ENCODE measurements around the gene TSPAN18.

The TSPAN18 gene

DNA sequence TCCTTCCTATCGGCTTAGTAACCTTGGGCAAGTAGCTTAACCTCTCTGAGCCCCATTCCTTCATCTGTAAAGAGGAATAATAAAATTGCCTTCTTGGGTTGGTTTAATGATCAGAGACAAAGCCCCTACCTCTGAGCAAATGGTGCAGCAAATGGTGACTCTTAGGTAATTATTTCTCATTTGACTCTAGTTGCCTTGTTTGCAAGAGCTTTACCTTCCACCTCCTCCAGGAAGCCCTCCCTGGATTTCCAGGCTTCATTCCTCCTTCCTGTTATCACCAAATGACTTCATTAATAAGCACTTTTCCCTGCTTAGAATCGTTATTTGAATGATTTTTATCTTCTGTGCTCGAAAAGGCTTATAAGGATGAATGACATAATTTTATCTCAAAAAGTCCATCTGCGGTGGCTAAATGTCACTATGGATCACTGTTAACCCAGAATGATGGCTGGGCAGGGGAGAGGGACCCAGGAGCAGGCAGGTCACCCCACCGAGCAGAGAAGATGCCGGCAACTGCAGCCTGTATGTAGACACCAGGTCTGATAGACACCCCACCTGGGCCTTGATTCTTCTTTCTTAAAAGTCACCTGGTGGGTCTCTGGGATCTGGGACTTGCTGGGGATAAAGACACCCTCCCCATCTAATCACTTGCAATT is 106.6 kb downstream of the TSPAN18 start:
- no peak for DNase-seq (ENCODE audit: low read depth, low spot score)
- Histone ChIP-seq H3K4me3 (no peak overlapping the region), H3K36me3 (ENCODE audit: insufficient read depth, low read length) (no peaks in the 10 kb centered on the region), H3K27ac (no peak overlapping the region), H3K9ac (ENCODE audit: insufficient read length) (no peak overlapping the region), H3K9me3 (ENCODE audit: low read depth, low read length) (no peaks in the 10 kb centered on the region; the same call in 1 of the 2 replicates)
- TF ChIP-seq FOXP2 (optimal IDR thresholded peaks at IDR 0.05; ENCODE audit: control extremely low read depth, extremely low read length, insufficient read depth) = no peak
- TF ChIP-seq POLR2AphosphoS5 (IDR thresholded peaks at IDR 0.05; ENCODE audit: borderline replicate concordance, low read depth, low read length) = no peak
- no peak for TF ChIP-seq EZH2 (IDR thresholded peaks at IDR 0.05)

DNA sequence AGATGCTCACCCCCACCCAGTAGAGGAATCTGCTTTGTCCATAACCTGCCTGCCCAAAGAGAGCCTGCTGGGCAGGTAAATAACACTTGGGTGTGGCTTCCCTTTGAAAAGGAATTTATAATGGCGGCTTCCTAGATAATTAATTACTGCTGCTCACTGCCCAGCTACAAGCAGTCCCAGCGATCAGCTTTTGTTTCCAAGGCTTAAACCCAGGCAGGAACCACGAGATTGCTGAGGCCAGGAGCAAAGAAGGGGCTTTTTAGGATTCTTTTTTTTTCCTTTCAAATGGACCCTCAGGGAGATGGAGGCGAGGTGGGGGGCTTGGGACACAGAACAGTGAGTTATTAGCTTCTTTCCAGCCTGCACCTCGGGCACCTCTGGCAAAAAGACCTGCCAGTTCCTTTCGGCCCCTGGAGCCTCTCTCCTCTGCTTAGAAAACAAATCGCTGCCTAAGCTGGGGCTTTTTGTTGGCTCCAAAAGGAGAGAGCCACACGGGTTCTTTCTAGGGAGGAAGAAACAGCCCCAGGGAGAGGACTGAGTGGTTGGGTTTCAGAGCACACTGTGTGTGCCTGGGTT is 107.2 kb downstream of the TSPAN18 start:
- Histone ChIP-seq H3K27ac (no peak overlapping the region), H3K9me3 (ENCODE audit: low read depth, low read length) (no peaks in the 10 kb centered on the region; the same call in 1 of the 2 replicates), H3K9ac (ENCODE audit: insufficient read length) (no peak overlapping the region)

GRCh38 chr11:44834846-44835245 is 108.1 kb downstream of the TSPAN18 start:
- Histone ChIP-seq H3K9ac (ENCODE audit: insufficient read length) (no peak overlapping the region), H3K36me3 (ENCODE audit: insufficient read depth, low read length) (no peaks in the 10 kb centered on the region), H3K4me3 (no peak overlapping the region), H3K9me3 (ENCODE audit: low read depth, low read length) (no peaks in the 10 kb centered on the region; the same call in 1 of the 2 replicates), H3K27ac (no peak overlapping the region)
- no peak for DNase-seq (ENCODE audit: low read depth, low spot score)
- TF ChIP-seq FOXP2 (optimal IDR thresholded peaks at IDR 0.05; ENCODE audit: control extremely low read depth, extremely low read length, insufficient read depth) (no peak), EZH2 (IDR thresholded peaks at IDR 0.05) (no peak), POLR2AphosphoS5 (IDR thresholded peaks at IDR 0.05; ENCODE audit: borderline replicate concordance, low read depth, low read length) (no peak)

More for the DNA sequence above, 107.2 kb downstream of the TSPAN18 start:
- Histone ChIP-seq H3K4me3 (no peak overlapping the region), H3K36me3 (ENCODE audit: insufficient read depth, low read length) (no peaks in the 10 kb centered on the region)
- no peak for TF ChIP-seq FOXP2 (optimal IDR thresholded peaks at IDR 0.05; ENCODE audit: control extremely low read depth, extremely low read length, insufficient read depth)
- no peak for TF ChIP-seq EZH2 (IDR thresholded peaks at IDR 0.05)
- TF ChIP-seq POLR2AphosphoS5 (IDR thresholded peaks at IDR 0.05; ENCODE audit: borderline replicate concordance, low read depth, low read length) = no peak
- no peak for DNase-seq (ENCODE audit: low read depth, low spot score)

DNA sequence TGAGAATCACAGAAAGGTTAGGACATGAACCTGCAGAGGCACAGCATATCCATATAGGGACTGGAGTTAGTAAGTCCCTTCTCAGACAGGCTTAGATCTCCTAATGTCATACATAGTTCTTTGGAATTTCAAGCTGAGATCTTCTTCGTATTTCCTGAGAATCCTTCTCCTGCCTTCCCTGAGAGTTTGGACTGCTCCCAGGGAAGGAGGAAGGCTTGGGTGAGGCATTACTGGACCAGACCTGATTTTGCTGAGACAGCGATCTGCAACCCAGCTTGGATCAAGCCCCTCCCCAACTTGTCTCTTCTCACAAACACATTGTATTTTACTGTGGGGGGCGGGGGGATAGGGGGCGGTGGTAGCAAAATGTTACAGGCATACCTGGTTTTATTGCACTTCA is 108.5 kb downstream of the TSPAN18 start:
- Histone ChIP-seq H3K36me3 (ENCODE audit: insufficient read depth, low read length) (no peaks in the 10 kb centered on the region), H3K9me3 (ENCODE audit: low read depth, low read length) (no peaks in the 10 kb centered on the region; the same call in 1 of the 2 replicates), H3K4me3 (no peak overlapping the region), H3K9ac (ENCODE audit: insufficient read length) (no peak overlapping the region), H3K27ac (no peak overlapping the region)
- TF ChIP-seq POLR2AphosphoS5 (IDR thresholded peaks at IDR 0.05; ENCODE audit: borderline replicate concordance, low read depth, low read length) = no peak
- no peak for TF ChIP-seq EZH2 (IDR thresholded peaks at IDR 0.05)
- TF ChIP-seq FOXP2 (optimal IDR thresholded peaks at IDR 0.05; ENCODE audit: control extremely low read depth, extremely low read length, insufficient read depth) = no peak
- DNase-seq (ENCODE audit: low read depth, low spot score) = no peak

- Histone ChIP-seq H3K27ac (no peak overlapping the region), H3K4me3 (no peak overlapping the region), H3K9me3 (ENCODE audit: low read depth, low read length) (no peaks in the 10 kb centered on the region; the same call in 1 of the 2 replicates), H3K9ac (ENCODE audit: insufficient read length) (no peak overlapping the region), H3K36me3 (ENCODE audit: insufficient read depth, low read length) (no peaks in the 10 kb centered on the region)
- no peak for DNase-seq (ENCODE audit: low read depth, low spot score)
- TF ChIP-seq EZH2 (IDR thresholded peaks at IDR 0.05) (no peak), POLR2AphosphoS5 (IDR thresholded peaks at IDR 0.05; ENCODE audit: borderline replicate concordance, low read depth, low read length) (no peak), FOXP2 (optimal IDR thresholded peaks at IDR 0.05; ENCODE audit: control extremely low read depth, extremely low read length, insufficient read depth) (no peak)
These were observed 109.2 kb downstream of the TSPAN18 start for GRCh38 chr11:44835938-44836337.

GRCh38 chr11:44837661-44838060 is 110.9 kb downstream of the TSPAN18 start:
- Histone ChIP-seq H3K9me3 (ENCODE audit: low read depth, low read length) (no peaks in the 10 kb centered on the region; the same call in 1 of the 2 replicates), H3K36me3 (ENCODE audit: insufficient read depth, low read length) (no peaks in the 10 kb centered on the region), H3K4me3 (no peak overlapping the region), H3K27ac (no peak overlapping the region), H3K9ac (ENCODE audit: insufficient read length) (no peak overlapping the region)
- TF ChIP-seq POLR2AphosphoS5 (IDR thresholded peaks at IDR 0.05; ENCODE audit: borderline replicate concordance, low read depth, low read length) (no peak), EZH2 (IDR thresholded peaks at IDR 0.05) (no peak), FOXP2 (optimal IDR thresholded peaks at IDR 0.05; ENCODE audit: control extremely low read depth, extremely low read length, insufficient read depth) (no peak)
- DNase-seq (ENCODE audit: low read depth, low spot score) = no peak

DNA sequence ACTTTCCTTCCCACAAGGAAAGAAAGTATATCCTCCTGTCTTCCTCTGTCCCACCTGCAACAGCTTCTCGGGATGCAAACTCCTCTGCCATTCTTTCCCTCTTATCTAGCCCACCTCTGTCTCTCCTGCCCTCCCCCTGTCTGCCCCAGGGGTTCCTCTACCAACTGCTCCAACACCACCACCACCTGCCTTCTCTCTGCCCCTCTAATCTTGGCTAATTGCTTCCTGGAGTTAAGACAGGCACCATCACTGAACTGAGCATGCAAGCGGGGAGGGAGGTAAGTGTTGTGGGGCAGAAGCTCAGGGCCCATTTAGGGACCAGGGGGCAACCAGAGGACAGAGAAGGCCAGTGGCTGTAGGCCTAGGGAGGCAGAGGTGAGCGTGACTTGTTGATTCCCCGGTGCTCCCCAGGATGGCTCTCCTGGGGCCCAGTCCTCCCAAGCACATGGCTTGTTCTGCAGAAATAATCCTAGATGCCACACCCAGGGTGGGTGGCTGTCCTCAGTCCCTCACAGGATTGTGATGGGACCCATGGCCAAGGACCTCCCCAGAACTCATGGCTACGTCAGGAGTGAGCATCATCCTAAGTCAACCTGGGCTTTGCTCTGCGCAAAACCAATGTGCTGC is 112.8 kb downstream of the TSPAN18 start:
- Histone ChIP-seq H3K9me3 (ENCODE audit: low read depth, low read length) (no peaks in the 10 kb centered on the region; the same call in 1 of the 2 replicates), H3K9ac (ENCODE audit: insufficient read length) (no peak overlapping the region), H3K27ac (no peak overlapping the region), H3K4me3 (no peak overlapping the region), H3K36me3 (ENCODE audit: insufficient read depth, low read length) (no peaks in the 10 kb centered on the region)
- TF ChIP-seq EZH2 (IDR thresholded peaks at IDR 0.05) (no peak), FOXP2 (optimal IDR thresholded peaks at IDR 0.05; ENCODE audit: control extremely low read depth, extremely low read length, insufficient read depth) (no peak), POLR2AphosphoS5 (IDR thresholded peaks at IDR 0.05; ENCODE audit: borderline replicate concordance, low read depth, low read length) (no peak)
- DNase-seq (ENCODE audit: low read depth, low spot score) = no peak

DNA sequence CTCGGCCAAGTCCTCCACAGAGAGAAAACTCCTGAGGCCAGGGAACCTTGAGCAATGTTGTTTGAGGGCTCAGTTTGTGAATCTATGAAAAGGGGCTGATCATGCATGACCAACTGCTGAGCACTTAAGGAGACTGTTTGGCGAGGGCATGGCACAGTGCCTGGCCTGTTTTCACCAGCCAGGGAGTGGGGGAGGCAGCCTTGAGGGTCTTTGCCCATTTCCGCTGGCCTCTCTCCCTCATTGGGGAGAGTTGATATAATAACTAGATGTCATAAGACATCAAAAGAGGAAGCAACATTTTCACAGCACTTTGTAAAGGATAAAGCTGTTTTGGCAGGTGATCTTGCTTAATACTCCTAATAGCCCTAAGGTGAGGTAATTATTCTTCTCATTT is 113.3 kb downstream of the TSPAN18 start:
- Histone ChIP-seq H3K9ac (ENCODE audit: insufficient read length) (no peak overlapping the region), H3K4me3 (no peak overlapping the region), H3K27ac (no peak overlapping the region), H3K36me3 (ENCODE audit: insufficient read depth, low read length) (no peaks in the 10 kb centered on the region), H3K9me3 (ENCODE audit: low read depth, low read length) (no peaks in the 10 kb centered on the region; the same call in 1 of the 2 replicates)
- TF ChIP-seq EZH2 (IDR thresholded peaks at IDR 0.05) = no peak
- TF ChIP-seq POLR2AphosphoS5 (IDR thresholded peaks at IDR 0.05; ENCODE audit: borderline replicate concordance, low read depth, low read length) = no peak
- no peak for DNase-seq (ENCODE audit: low read depth, low spot score)

Measured in SK-N-MC (cell line).